HepG2 (cell line): Measurements from ENCODE around the gene SCARB2. TPM values are rescaled to one million over a fixed set of nuclear protein-coding genes. Genes with fewer than 3 reads are reported as not detected.

Source experiments
- ATAC-seq: fragments of 200-7000 bp; cut with Tn5 transposase; 3 replicates; pipeline ENCODE4 v1.9.1; 2020; ENCODE audit warnings: mild to moderate bottlenecking, moderate library complexity
- BruUV-seq: library from RNA; stranded (reverse); fragments of 400-500 nt; replicated peaks from 2 replicates; lab custom pipeline; 2021; lab: Mats Ljungman, UMichigan
- CTCF ChIA-PET: fragments of 300-600 bp; formaldehyde crosslinking; extraction: SDS; loops from one replicate; lab custom pipeline; 2021; ENCODE audit warnings: low total read pairs, inconsistent platforms, low intra/inter-chr PET ratio; lab: Yijun Ruan, JAX
- POLR2A ChIA-PET: fragments of 350-600 bp; sonication (Branson Sonifier 250); formaldehyde crosslinking; loops from one replicate; lab custom pipeline; 2020; ENCODE audit warnings: antibody characterized with exemption, inconsistent platforms; lab: Yijun Ruan, JAX
- DNase-seq: peaks from one replicate; pipeline ENCODE4 v3.0.0-alpha.2; 2015; ENCODE audit warnings: low spot score
- FAIRE-seq: peaks from 3 replicates; lab custom pipeline; 2011; peaks lifted over from hg19 to GRCh38; lab: Jason Lieb, UNC
- H2AFZ ChIP-seq: one replicate; pipeline ENCODE4 v1.6.1; 2011; ENCODE audit warnings: low read length, inconsistent platforms
- H3K27ac ChIP-seq: fragments of 300-600 bp; 3 replicates; pipeline ENCODE4 v1.8.0; 2011; ENCODE audit warnings: mixed run types, mild to moderate bottlenecking, mixed read lengths, low read length, inconsistent platforms; ENCODE audit not compliant: insufficient read depth; ENCODE audit errors: extremely low read length
- H3K27me3 ChIP-seq, 2 experiments: fragments of 200-600 bp in 1 of 2; 2 replicates in 1 of 2; 3 replicates in 1 of 2; pipeline versions ENCODE4 v1.6.0 to v1.8.0; 2011; ENCODE audit warnings: low read length in 2 of 2, mild to moderate bottlenecking in 2 of 2, moderate library complexity in 2 of 2, inconsistent platforms in 1 of 2; ENCODE audit not compliant: insufficient read depth in 2 of 2, control insufficient read depth in 1 of 2
- H3K36me3 ChIP-seq, 2 experiments: fragments of 200-600 bp in 1 of 2; replicated peaks in 1 of 2; 2 replicates in 1 of 2; 3 replicates in 1 of 2; pipeline versions ENCODE4 v1.5.1 to v1.8.0; 2011; ENCODE audit warnings: low read length in 2 of 2, inconsistent platforms in 1 of 2; ENCODE audit not compliant: insufficient read depth in 2 of 2, control insufficient read depth in 1 of 2
- H3K4me1 ChIP-seq: 2 replicates; pipeline ENCODE4 v1.5.1; 2012; ENCODE audit warnings: low read length, inconsistent platforms; ENCODE audit not compliant: insufficient read depth
- H3K4me2 ChIP-seq: 2 replicates; pipeline ENCODE4 v1.6.0; 2011; ENCODE audit warnings: low read depth, low read length, inconsistent platforms
- H3K4me3 ChIP-seq, 3 experiments: fragments of 200-600 bp in 1 of 3; sonication (generic), shearing (Covaris generic) in 1 of 3; replicated peaks in 1 of 3; 2 replicates each; pipeline ENCODE4 v1.5.1; 2011 to 2016; ENCODE audit warnings: low read length in 3 of 3, inconsistent platforms in 2 of 3, low read depth in 2 of 3, mild to moderate bottlenecking in 2 of 3, control low read depth in 1 of 3, mixed read lengths in 1 of 3; ENCODE audit not compliant: insufficient read depth in 1 of 3
- H3K79me2 ChIP-seq: one replicate; pipeline ENCODE4 v1.6.1; 2011; ENCODE audit warnings: low read length, inconsistent platforms; ENCODE audit not compliant: insufficient read depth
- H3K9ac ChIP-seq: 2 replicates; pipeline ENCODE4 v1.6.0; 2011; ENCODE audit warnings: mild to moderate bottlenecking, low read depth, low read length, inconsistent platforms; ENCODE audit not compliant: insufficient read depth
- H3K9me3 ChIP-seq: 2 replicates; pipeline ENCODE4 v1.5.1; 2012; ENCODE audit warnings: mild to moderate bottlenecking, low read length
- H4K20me1 ChIP-seq: 2 replicates; pipeline ENCODE4 v1.6.0; 2011; ENCODE audit warnings: inconsistent platforms, mild to moderate bottlenecking, low read length, moderate library complexity; ENCODE audit not compliant: insufficient read depth
- ARID2 ChIP-seq: sonication (generic); formaldehyde crosslinking; IDR thresholded peaks from 2 replicates; pipeline ENCODE4 v1.8.1; 2022; ENCODE audit warnings: mild to moderate bottlenecking, missing genetic modification reagents, borderline replicate concordance
- IKZF1 ChIP-seq: fragments of 450-650 bp; IDR thresholded peaks from 2 replicates; pipeline ENCODE4 v1.7.1; 2016
- IRX3 ChIP-seq: sonication (generic); formaldehyde crosslinking; IDR thresholded peaks from 2 replicates; pipeline ENCODE4 v1.8.1; 2023; ENCODE audit warnings: mild to moderate bottlenecking, low read depth, missing genetic modification reagents, borderline replicate concordance
- NFE2L1 ChIP-seq: sonication (generic); formaldehyde crosslinking; IDR thresholded peaks from 2 replicates; pipeline ENCODE4 v1.4.0; 2020; ENCODE audit warnings: missing genetic modification reagents, mild to moderate bottlenecking, borderline replicate concordance
- RCOR2 ChIP-seq: IDR thresholded peaks from 2 replicates; pipeline ENCODE4 v1.6.1; 2016; ENCODE audit warnings: missing biosample characterization, missing genetic modification reagents
- SAFB2 ChIP-seq: sonication (generic); formaldehyde crosslinking; IDR thresholded peaks from 2 replicates; pipeline ENCODE4 v1.5.1; 2020; ENCODE audit warnings: missing genetic modification reagents, low read depth, mild to moderate bottlenecking, borderline replicate concordance
- SOX13 ChIP-seq, 3 experiments: fragments of 450-650 bp in 1 of 3; sonication (generic) in 1 of 3; formaldehyde crosslinking in 1 of 3; IDR thresholded peaks in 2 of 3; conservative IDR thresholded peaks in 1 of 3; 2 replicates each; pipeline versions ENCODE4 v1.5.0 to v1.6.1; 2016 to 2020; ENCODE audit warnings: antibody characterized with exemption in 1 of 3, mild to moderate bottlenecking in 1 of 3, missing compliant biosample characterization in 1 of 3, missing genetic modification reagents in 1 of 3, moderate library complexity in 1 of 3
- ZFP62 ChIP-seq: sonication (generic); formaldehyde crosslinking; IDR thresholded peaks from 2 replicates; pipeline ENCODE4 v1.4.0; 2020; ENCODE audit warnings: missing genetic modification reagents
- ZNF101 ChIP-seq: sonication (generic); formaldehyde crosslinking; IDR thresholded peaks from 2 replicates; pipeline ENCODE4 v1.4.0; 2020; ENCODE audit warnings: mild to moderate bottlenecking, low read depth, missing genetic modification reagents, borderline replicate concordance
- ZNF746 ChIP-seq: sonication (generic); formaldehyde crosslinking; IDR thresholded peaks from 2 replicates; pipeline ENCODE4 v1.8.0; 2022; ENCODE audit warnings: mild to moderate bottlenecking, missing genetic modification reagents
- ZNF790 ChIP-seq: sonication (generic); formaldehyde crosslinking; IDR thresholded peaks from 2 replicates; pipeline ENCODE4 v1.8.0; 2022; ENCODE audit warnings: missing genetic modification reagents, mild to moderate bottlenecking, borderline replicate concordance
- in situ Hi-C: cut with HindIII; loops from 2 replicates; pipeline ENCODE4 v1.10.0; 2017; ENCODE audit warnings: low pct_unique_long_range_greater_than_20kb; ENCODE audit not compliant: extremely low pct_ligation_motif_present
- intact Hi-C: fragments of 100-400 bp; cut with micrococcal nuclease; formaldehyde crosslinking; loops from one replicate; pipeline ENCODE4 v1.10.0; 2022; ENCODE audit not compliant: unreplicated experiment
- polyA plus RNA-seq, 8 experiments: library from polyadenylated mRNA; depleted of rRNA in 3 of 8; stranded (reverse) in 7 of 8; unstranded in 1 of 8; fragments of >200 nt; fragmentation: Illumina TruSeq in 4 of 8; extraction: Trizol in 4 of 8; gene quantifications; 2 replicates each; pipeline versions ENCODE4 v1.2.1 to v1.2.3, GENCODE V29; 2011 to 2016; ENCODE audit warnings: low read depth in 4 of 8, missing spikeins in 1 of 8, mixed read lengths in 1 of 8; ENCODE audit not compliant: insufficient read depth in 1 of 8
- total RNA-seq, 5 experiments: library from RNA; depleted of rRNA; stranded (reverse); fragments of >200 nt; fragmentation: Illumina TruSeq; extraction: Trizol; gene quantifications; 2 replicates each; pipeline ENCODE4 v1.2.3, GENCODE V29; 2016; ENCODE audit warnings: low read depth in 1 of 5
- TF ChIP-seq, protein P1 (sequence below): sonication (generic); formaldehyde crosslinking; IDR thresholded peaks from 2 replicates; pipeline ENCODE4 v1.4.0; 2020; ENCODE audit warnings: missing genetic modification reagents, borderline replicate concordance

Gene SCARB2
- total and polyA plus RNA-seq, 2 of the 13 experiments (the other 11 are each of a cell fraction or from before 2014, with no cell fraction given), result 40.6 to 43.4 TPM

DNA sequence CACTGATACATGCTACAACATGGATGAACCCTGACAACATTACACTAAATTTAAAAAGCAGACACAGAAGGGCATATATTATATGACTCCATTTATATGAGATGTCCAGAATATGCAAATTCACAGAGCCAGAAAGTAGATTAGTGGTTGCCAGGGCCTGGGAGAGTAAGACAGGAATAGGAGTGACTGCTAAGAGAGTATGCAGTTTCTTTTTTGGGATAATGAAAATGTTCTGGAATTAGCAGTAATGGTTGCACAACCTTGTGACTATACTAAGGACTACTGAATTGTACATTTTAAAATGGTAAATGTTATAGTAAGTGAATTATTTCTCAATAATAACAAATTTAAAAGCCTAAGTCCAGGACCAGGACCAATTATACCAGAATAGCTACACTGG is 35.9 kb downstream of the SCARB2 start:
- no peak overlapping the region for H2AFZ ChIP-seq
- DNase-seq, result no peak
- no peaks in the 10 kb centered on the region for H3K27me3 ChIP-seq
- no peak for ATAC-seq
- no peak overlapping the region for H3K4me2 ChIP-seq
- no peak for FAIRE-seq
- no peak overlapping the region for H3K9ac ChIP-seq
- no peaks in the 10 kb centered on the region for H3K4me1 ChIP-seq
- no peaks in the 10 kb centered on the region for H4K20me1 ChIP-seq
- no TSS peak for BruUV-seq
- H3K36me3 ChIP-seq, result peaks cover 8 to 47% of the 10 kb centered on the region in 2 experiments; a peak in 3 of 5 replicates
- H3K79me2 ChIP-seq, result no peaks in the 10 kb centered on the region
- TF ChIP-seq SOX13 (IDR thresholded peaks at IDR 0.05) (no peak), SOX13 (CRISPR knock-in tag; conservative IDR thresholded peaks at IDR 0.05 in 1 of 2, IDR thresholded peaks at IDR 0.05 in 1 of 2) (no peak), IRX3 (no peak), NFE2L1 (CRISPR knock-in tag) (no peak), IKZF1 (no peak), SAFB2 (no peak), ZNF746 (CRISPR knock-in tag) (no peak), RCOR2 (CRISPR knock-in tag) (no peak), ZFP62 (CRISPR knock-in tag) (no peak), ARID2 (no peak), ZNF101 (CRISPR knock-in tag) (no peak), ZNF790 (CRISPR knock-in tag) (no peak)
- TF ChIP-seq, protein P1, sequence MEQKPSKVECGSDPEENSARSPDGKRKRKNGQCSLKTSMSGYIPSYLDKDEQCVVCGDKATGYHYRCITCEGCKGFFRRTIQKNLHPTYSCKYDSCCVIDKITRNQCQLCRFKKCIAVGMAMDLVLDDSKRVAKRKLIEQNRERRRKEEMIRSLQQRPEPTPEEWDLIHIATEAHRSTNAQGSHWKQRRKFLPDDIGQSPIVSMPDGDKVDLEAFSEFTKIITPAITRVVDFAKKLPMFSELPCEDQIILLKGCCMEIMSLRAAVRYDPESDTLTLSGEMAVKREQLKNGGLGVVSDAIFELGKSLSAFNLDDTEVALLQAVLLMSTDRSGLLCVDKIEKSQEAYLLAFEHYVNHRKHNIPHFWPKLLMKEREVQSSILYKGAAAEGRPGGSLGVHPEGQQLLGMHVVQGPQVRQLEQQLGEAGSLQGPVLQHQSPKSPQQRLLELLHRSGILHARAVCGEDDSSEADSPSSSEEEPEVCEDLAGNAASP (CRISPR knock-in tag), result no peak
- intact Hi-C loops, result no loop called here
- no peak overlapping the region for H3K27ac ChIP-seq
- H3K9me3 ChIP-seq, result no peaks in the 10 kb centered on the region
- in situ Hi-C loops, result loop anchor here (10.0 kb wide), 1 partner anchor 127 kb away; the partner anchor contains the start of gene STBD1
- POLR2A ChIA-PET, result no interaction called here
- CTCF ChIA-PET, result no interaction called here
- no peak overlapping the region for H3K4me3 ChIP-seq
